ENCODE results near the gene ANG. TPM values are rescaled to one million over a fixed set of nuclear protein-coding genes. Genes with fewer than 3 reads are reported as not detected.

Gene ANG
- total and polyA plus RNA-seq, 2 of the 8 experiments (the other 6 are each of a cell fraction or from before 2014, with no cell fraction given), result 2.2 to 4.6 TPM

DNA sequence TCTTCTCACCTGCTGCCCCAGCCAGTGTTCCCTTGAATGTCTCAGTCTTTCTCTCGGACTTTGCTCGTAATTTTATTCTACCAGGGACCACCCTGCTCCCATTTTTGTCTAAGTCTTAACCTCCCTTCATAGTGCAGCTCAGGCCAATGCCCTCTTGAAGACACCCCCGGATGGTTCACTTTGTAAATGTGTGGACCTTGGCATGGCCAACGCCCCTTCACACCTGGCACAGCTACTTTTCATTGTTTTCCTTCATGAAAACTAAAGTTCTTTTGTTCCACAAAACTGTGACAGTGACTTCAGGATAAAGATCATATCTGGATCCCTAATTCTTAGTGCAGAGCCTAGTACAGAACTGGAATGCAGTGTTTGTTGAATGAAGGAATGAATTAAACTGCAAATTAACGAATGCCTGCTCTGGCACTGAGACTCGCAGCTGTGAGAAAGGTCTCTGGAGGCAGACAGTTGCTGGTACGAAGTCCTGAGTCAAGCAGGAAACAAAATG lies 7.7 kb upstream of the ANG start:
- H3K4me2 ChIP-seq (ENCODE audit: insufficient read depth in 1 of 2, low read depth in 2 of 2, low read length in 2 of 2), result peak overlapping the region; percentile 60 to 79
- H3K9ac ChIP-seq (replicated peaks in 1 of 4; ENCODE audit: extremely low read depth in 1 of 4, low read depth in 3 of 4, low read length in 3 of 4), result peak overlapping the region in 1 of 4 experiments; percentile 25; a peak in 2 of 7 replicates
- no peak overlapping the region for H3K4ac ChIP-seq (replicated peaks; ENCODE audit: insufficient read length, low read depth, low read length)
- peak overlapping the region; percentile 97 for H2AFZ ChIP-seq (ENCODE audit: low read length)
- no peak overlapping the region for H4K5ac ChIP-seq (ENCODE audit: insufficient read length, low read depth, low read length)
- no peaks in the 10 kb centered on the region for H3K9me3 ChIP-seq (ENCODE audit: insufficient read depth in 2 of 2, low read depth in 1 of 2, low read length in 1 of 2)
- peak overlapping the region; percentile 67 to 99 (median 98) for H3K4me3 ChIP-seq (ENCODE audit: extremely low read depth in 1 of 4, insufficient read depth in 2 of 4, low read depth in 3 of 4, low read length in 4 of 4)
- TF ChIP-seq FOSL1 (IDR thresholded peaks at IDR 0.05; ENCODE audit: insufficient read depth, low read depth, low read length), result no peak
- no peak for TF ChIP-seq YY1 (IDR thresholded peaks at IDR 0.05; ENCODE audit: low read depth, low read length)
- TF ChIP-seq SIN3A (conservative IDR thresholded peaks at IDR 0.05 in 1 of 2, IDR thresholded peaks at IDR 0.05 in 1 of 2; ENCODE audit: low read depth in 1 of 2, low read length in 2 of 2), result peak in 1 of 2 experiments; percentile 70; a peak in 2 of 4 replicates
- TF ChIP-seq BACH1 (IDR thresholded peaks at IDR 0.05; ENCODE audit: low read length), result peak; percentile 64; the same call in 1 of the 2 replicates
- no peaks in the 10 kb centered on the region for H3K79me1 ChIP-seq (ENCODE audit: low read depth, low read length)
- no peak overlapping the region; the same call in 1 of the 2 replicates for H2BK5ac ChIP-seq (ENCODE audit: low read depth, low read length)
- ChIA-PET POLR2A (ENCODE audit: partially characterized antibody) (interaction anchor here (0.9 to 2.3 kb wide), 12 partner anchors 12 to 348 kb away, joined by 3 to 8 read pairs (median 6); partner anchors contain the start of genes APEX1 and OSGEP), CTCF (ENCODE audit: partially characterized antibody) (interaction anchor here (0.9 to 16.7 kb wide), 14 partner anchors 10 to 291 kb away, joined by 3 to 282 read pairs (median 7); partner anchors contain the start of gene RNASE1)
- no peak overlapping the region for H3K27ac ChIP-seq (ENCODE audit: low read depth, low read length)
- H2BK120ac ChIP-seq (replicated peaks; ENCODE audit: low read depth, low read length), result no peak overlapping the region
- no peaks in the 10 kb centered on the region for H3K27me3 ChIP-seq (replicated peaks in 1 of 4; ENCODE audit: control insufficient read depth in 3 of 4, extremely low read depth in 1 of 4, insufficient read depth in 3 of 4, low read length in 3 of 4)
- no peak overlapping the region for H2BK20ac ChIP-seq (ENCODE audit: low read length)
- H3K79me2 ChIP-seq (ENCODE audit: control insufficient read depth in 1 of 2, insufficient read depth in 2 of 2, low read length in 2 of 2), result no peaks in the 10 kb centered on the region
- DNase-seq (ENCODE audit: low read depth in 1 of 2, low spot score in 2 of 2), result no peak
- 30% methylated on average over 7 of the region's 7 CpGs; no CpG with 5 or more reads in 1 of the 2 experiments for WGBS, 2 experiments (ENCODE audit: extremely low coverage in 1 of 2, insufficient coverage in 1 of 2, insufficient read length in 1 of 2, insufficient replicate concordance in 2 of 2, low coverage in 1 of 2, low lambda C conversion rate in 2 of 2, missing lambda C conversion rate in 1 of 2)
- no peak overlapping the region for H2BK12ac ChIP-seq (ENCODE audit: low read depth, low read length)
- no peak overlapping the region for H3K23ac ChIP-seq (ENCODE audit: insufficient read length)
- H4K20me1 ChIP-seq (replicated peaks in 1 of 2; ENCODE audit: control insufficient read depth in 1 of 2, insufficient read depth in 2 of 2, low read length in 2 of 2), result no peaks in the 10 kb centered on the region
- peaks cover 0 to 8% (median 4%) of the 10 kb centered on the region in 4 experiments; a peak in 5 of 7 replicates for H3K4me1 ChIP-seq (replicated peaks in 1 of 4; ENCODE audit: control insufficient read depth in 3 of 4, insufficient read depth in 4 of 4, low read length in 3 of 4)
- no peak overlapping the region for H3K18ac ChIP-seq (ENCODE audit: extremely low read depth, low read length)
- H2BK15ac ChIP-seq (ENCODE audit: low read length), result no peak overlapping the region
- no peak for FAIRE-seq
- H4K91ac ChIP-seq (replicated peaks; ENCODE audit: insufficient read length, low read length), result no peak overlapping the region
- H3K14ac ChIP-seq (ENCODE audit: insufficient read length), result no peak overlapping the region
- no peak overlapping the region for H2AK5ac ChIP-seq (ENCODE audit: low read depth, low read length)
- no peak overlapping the region for H3K56ac ChIP-seq (replicated peaks; ENCODE audit: insufficient read length, low read depth, low read length)
- no peak overlapping the region for H4K8ac ChIP-seq (ENCODE audit: extremely low read depth, insufficient read depth, low read length)
- H3K36me3 ChIP-seq (ENCODE audit: control insufficient read depth in 2 of 4, insufficient read depth in 4 of 4, low read length in 3 of 4), result no peaks in the 10 kb centered on the region
- H3K23me2 ChIP-seq (ENCODE audit: low read depth, low read length), result peaks cover 27% of the 10 kb centered on the region
